ENCODE measurements around the gene UQCC3.

UQCC3 gene

DNA sequence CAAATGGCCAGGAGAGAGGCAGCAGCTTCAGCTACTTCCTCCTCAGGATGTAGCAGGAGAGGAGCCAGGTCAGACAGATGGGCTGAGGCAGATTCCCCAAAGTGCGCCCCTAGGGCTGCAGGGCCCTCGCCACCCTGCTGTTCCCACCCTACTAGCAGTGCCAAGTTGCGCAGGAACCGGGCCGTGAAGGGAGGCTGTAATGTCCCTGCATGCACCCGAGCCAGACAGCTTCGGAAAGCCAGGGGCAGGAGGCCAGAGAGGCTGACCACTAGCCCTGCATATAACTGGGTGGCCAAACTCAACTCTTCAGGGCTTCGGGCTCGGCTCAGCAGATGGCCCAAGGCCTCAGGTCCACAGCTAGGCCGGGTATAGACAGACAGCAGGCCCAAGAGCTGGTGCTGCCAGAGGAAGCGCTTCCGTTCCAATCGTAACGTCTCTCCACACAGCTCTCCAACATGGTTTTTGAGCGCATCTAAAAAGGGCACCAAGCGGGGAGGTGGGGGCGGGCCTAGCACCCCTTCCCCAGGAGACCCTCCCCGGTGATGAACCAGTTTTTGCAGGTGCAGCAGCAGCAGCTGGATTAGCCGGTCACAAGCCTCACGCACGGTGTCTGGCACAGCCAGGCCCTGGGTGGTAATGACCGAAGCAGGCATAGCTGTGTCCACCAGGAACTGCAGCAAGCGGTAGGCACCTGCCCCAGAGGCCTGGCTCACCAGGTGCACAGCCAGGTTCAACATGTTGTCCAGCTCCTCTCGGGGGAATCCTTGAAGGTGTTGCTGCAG, 23.1 kb upstream of the UQCC3 start:
- no peak for ATAC-seq
- TF ChIP-seq ZNF70 (CRISPR knock-in tag; IDR thresholded peaks at IDR 0.05) (no peak), BACH2 (CRISPR knock-in tag; IDR thresholded peaks at IDR 0.05; ENCODE audit: borderline replicate concordance) (no peak), ISL1 (CRISPR knock-in tag; IDR thresholded peaks at IDR 0.05) (no peak), TCF4 (CRISPR knock-in tag; IDR thresholded peaks at IDR 0.05; ENCODE audit: borderline replicate concordance) (no peak), CSDC2 (CRISPR knock-in tag; IDR thresholded peaks at IDR 0.05) (no peak), ARNTL (CRISPR knock-in tag; IDR thresholded peaks at IDR 0.05; ENCODE audit: borderline replicate concordance, low read depth) (no peak), GLIS3 (CRISPR knock-in tag; IDR thresholded peaks at IDR 0.05) (no peak), ESRRG (CRISPR knock-in tag; IDR thresholded peaks at IDR 0.05) (no peak), ZFP30 (CRISPR knock-in tag; IDR thresholded peaks at IDR 0.05) (no peak), ZC3H10 (CRISPR knock-in tag; IDR thresholded peaks at IDR 0.05) (no peak), RARB (CRISPR knock-in tag; IDR thresholded peaks at IDR 0.05) (no peak), SNAI2 (CRISPR knock-in tag; IDR thresholded peaks at IDR 0.05) (no peak), ZFP3 (CRISPR knock-in tag; IDR thresholded peaks at IDR 0.05) (no peak), ZNF565 (CRISPR knock-in tag; conservative IDR thresholded peaks at IDR 0.05; ENCODE audit: low read depth) (no peak)
- TF ChIP-seq, protein P1, sequence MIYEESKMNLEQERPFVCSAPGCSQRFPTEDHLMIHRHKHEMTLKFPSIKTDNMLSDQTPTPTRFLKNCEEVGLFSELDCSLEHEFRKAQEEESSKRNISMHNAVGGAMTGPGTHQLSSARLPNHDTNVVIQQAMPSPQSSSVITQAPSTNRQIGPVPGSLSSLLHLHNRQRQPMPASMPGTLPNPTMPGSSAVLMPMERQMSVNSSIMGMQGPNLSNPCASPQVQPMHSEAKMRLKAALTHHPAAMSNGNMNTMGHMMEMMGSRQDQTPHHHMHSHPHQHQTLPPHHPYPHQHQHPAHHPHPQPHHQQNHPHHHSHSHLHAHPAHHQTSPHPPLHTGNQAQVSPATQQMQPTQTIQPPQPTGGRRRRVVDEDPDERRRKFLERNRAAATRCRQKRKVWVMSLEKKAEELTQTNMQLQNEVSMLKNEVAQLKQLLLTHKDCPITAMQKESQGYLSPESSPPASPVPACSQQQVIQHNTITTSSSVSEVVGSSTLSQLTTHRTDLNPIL (CRISPR knock-in tag; IDR thresholded peaks at IDR 0.05; ENCODE audit: low read depth): no peak
- TF ChIP-seq, protein P2, sequence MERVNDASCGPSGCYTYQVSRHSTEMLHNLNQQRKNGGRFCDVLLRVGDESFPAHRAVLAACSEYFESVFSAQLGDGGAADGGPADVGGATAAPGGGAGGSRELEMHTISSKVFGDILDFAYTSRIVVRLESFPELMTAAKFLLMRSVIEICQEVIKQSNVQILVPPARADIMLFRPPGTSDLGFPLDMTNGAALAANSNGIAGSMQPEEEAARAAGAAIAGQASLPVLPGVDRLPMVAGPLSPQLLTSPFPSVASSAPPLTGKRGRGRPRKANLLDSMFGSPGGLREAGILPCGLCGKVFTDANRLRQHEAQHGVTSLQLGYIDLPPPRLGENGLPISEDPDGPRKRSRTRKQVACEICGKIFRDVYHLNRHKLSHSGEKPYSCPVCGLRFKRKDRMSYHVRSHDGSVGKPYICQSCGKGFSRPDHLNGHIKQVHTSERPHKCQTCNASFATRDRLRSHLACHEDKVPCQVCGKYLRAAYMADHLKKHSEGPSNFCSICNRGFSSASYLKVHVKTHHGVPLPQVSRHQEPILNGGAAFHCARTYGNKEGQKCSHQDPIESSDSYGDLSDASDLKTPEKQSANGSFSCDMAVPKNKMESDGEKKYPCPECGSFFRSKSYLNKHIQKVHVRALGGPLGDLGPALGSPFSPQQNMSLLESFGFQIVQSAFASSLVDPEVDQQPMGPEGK (CRISPR knock-in tag; IDR thresholded peaks at IDR 0.05; ENCODE audit: borderline replicate concordance): no peak
- TF ChIP-seq, protein P3, sequence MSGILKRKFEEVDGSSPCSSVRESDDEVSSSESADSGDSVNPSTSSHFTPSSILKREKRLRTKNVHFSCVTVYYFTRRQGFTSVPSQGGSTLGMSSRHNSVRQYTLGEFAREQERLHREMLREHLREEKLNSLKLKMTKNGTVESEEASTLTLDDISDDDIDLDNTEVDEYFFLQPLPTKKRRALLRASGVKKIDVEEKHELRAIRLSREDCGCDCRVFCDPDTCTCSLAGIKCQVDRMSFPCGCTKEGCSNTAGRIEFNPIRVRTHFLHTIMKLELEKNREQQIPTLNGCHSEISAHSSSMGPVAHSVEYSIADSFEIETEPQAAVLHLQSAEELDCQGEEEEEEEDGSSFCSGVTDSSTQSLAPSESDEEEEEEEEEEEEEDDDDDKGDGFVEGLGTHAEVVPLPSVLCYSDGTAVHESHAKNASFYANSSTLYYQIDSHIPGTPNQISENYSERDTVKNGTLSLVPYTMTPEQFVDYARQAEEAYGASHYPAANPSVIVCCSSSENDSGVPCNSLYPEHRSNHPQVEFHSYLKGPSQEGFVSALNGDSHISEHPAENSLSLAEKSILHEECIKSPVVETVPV (CRISPR knock-in tag; IDR thresholded peaks at IDR 0.05): no peak
- TF ChIP-seq, protein P4, sequence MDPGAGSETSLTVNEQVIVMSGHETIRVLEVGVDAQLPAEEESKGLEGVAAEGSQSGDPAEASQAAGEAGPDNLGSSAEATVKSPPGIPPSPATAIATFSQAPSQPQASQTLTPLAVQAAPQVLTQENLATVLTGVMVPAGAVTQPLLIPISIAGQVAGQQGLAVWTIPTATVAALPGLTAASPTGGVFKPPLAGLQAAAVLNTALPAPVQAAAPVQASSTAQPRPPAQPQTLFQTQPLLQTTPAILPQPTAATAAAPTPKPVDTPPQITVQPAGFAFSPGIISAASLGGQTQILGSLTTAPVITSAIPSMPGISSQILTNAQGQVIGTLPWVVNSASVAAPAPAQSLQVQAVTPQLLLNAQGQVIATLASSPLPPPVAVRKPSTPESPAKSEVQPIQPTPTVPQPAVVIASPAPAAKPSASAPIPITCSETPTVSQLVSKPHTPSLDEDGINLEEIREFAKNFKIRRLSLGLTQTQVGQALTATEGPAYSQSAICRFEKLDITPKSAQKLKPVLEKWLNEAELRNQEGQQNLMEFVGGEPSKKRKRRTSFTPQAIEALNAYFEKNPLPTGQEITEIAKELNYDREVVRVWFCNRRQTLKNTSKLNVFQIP (CRISPR knock-in tag; IDR thresholded peaks at IDR 0.05; ENCODE audit: borderline replicate concordance, low read depth): no peak
- TF ChIP-seq, protein P5, sequence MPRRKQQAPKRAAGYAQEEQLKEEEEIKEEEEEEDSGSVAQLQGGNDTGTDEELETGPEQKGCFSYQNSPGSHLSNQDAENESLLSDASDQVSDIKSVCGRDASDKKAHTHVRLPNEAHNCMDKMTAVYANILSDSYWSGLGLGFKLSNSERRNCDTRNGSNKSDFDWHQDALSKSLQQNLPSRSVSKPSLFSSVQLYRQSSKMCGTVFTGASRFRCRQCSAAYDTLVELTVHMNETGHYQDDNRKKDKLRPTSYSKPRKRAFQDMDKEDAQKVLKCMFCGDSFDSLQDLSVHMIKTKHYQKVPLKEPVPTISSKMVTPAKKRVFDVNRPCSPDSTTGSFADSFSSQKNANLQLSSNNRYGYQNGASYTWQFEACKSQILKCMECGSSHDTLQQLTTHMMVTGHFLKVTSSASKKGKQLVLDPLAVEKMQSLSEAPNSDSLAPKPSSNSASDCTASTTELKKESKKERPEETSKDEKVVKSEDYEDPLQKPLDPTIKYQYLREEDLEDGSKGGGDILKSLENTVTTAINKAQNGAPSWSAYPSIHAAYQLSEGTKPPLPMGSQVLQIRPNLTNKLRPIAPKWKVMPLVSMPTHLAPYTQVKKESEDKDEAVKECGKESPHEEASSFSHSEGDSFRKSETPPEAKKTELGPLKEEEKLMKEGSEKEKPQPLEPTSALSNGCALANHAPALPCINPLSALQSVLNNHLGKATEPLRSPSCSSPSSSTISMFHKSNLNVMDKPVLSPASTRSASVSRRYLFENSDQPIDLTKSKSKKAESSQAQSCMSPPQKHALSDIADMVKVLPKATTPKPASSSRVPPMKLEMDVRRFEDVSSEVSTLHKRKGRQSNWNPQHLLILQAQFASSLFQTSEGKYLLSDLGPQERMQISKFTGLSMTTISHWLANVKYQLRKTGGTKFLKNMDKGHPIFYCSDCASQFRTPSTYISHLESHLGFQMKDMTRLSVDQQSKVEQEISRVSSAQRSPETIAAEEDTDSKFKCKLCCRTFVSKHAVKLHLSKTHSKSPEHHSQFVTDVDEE (CRISPR knock-in tag; IDR thresholded peaks at IDR 0.05): no peak

DNA sequence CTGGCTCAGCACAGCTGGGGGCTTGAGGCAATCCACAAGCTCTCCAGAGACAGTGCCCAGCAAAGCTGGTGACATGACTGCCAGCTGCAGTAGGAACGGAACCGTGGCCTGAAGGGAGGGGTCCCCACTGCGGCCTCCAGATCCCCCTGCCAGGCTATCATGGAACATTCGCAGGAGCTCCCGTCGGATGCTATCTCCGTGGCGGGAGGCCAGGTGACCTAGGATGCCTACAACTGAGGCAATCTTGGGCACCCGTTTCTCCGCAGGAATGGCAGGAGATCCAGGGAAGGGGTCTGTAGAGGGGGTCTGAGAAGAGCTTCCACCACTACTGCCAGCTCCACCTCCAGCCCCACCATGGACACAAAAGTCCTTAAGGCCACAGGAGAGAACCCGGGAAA, 22.5 kb upstream of the UQCC3 start:
- ATAC-seq: no peak
- TF ChIP-seq PPARA (CRISPR knock-in tag; IDR thresholded peaks at IDR 0.05; ENCODE audit: borderline replicate concordance) (no peak), ISL1 (CRISPR knock-in tag; IDR thresholded peaks at IDR 0.05) (no peak), ZNF565 (CRISPR knock-in tag; conservative IDR thresholded peaks at IDR 0.05; ENCODE audit: low read depth) (no peak), ZNF70 (CRISPR knock-in tag; IDR thresholded peaks at IDR 0.05) (no peak), RARB (CRISPR knock-in tag; IDR thresholded peaks at IDR 0.05) (no peak), TOX (CRISPR knock-in tag; IDR thresholded peaks at IDR 0.05; ENCODE audit: borderline replicate concordance) (no peak), CSDC2 (CRISPR knock-in tag; IDR thresholded peaks at IDR 0.05) (no peak), TCF4 (CRISPR knock-in tag; IDR thresholded peaks at IDR 0.05; ENCODE audit: borderline replicate concordance) (no peak), ZC3H10 (CRISPR knock-in tag; IDR thresholded peaks at IDR 0.05) (no peak), ZFP3 (CRISPR knock-in tag; IDR thresholded peaks at IDR 0.05) (no peak), ZFP30 (CRISPR knock-in tag; IDR thresholded peaks at IDR 0.05) (no peak), SNAI2 (CRISPR knock-in tag; IDR thresholded peaks at IDR 0.05) (no peak), GLIS3 (CRISPR knock-in tag; IDR thresholded peaks at IDR 0.05) (no peak), ARNTL (CRISPR knock-in tag; IDR thresholded peaks at IDR 0.05; ENCODE audit: borderline replicate concordance, low read depth) (no peak)
- TF ChIP-seq, protein P3 (CRISPR knock-in tag; IDR thresholded peaks at IDR 0.05): no peak
